NCI-H2227 treated with DMSO at 0.1 percent for 48 hours (cell line): ENCODE data around the gene RBMS3.
"Not testable (repeated sequence)": the region's sequence is repeated elsewhere in the genome, so short reads cannot be mapped to it uniquely, and the experiment has no call there.

Experiments
- DNase-seq: peaks from one replicate; lab custom pipeline; 2025; lab: John Stamatoyannopoulos, UW

The RBMS3 gene

DNA sequence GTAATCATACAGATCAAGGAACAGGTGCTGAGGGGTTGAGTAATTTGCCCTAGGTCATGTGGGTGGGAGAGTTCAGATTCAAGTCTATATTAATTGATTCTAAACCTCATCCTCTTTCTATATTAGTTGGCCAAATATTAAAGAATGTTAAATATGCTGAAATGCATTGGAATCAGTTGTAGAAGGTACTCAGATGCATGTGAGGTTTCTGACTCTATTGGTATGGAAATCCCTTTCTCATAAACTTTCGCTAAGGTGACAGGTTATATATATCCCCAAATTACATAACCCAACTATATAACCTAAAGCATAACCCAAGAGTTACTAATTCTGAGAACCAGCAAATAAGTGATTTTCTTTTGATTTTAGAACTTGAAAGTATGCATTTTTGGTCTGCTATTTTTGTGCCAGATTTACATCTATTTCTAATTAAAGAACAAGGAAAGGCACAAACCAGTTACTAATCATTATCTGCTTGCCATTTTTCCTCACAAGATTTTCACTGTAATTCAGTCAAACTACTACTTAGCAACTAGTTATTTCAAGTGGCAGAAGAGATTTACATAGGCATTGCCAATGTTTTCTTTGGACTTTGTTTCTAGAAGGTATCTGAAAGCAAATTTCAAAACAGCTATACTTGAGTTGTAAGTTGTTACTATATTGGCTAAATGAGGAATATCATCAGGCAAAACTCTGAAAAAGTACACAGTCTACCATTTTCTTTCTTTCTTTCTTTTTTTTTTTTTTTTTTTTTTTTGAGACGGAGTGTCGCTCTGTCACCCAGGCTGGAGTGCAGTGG is 201.3 kb downstream of the RBMS3 start:
- DNase-seq = no peak

- DNase-seq = no peak
These were observed 203.8 kb downstream of the RBMS3 start for GRCh38 chr3:29484633-29485032.

- no peak for DNase-seq
These were observed 205.2 kb downstream of the RBMS3 start for GRCh38 chr3:29486096-29486495.

DNA sequence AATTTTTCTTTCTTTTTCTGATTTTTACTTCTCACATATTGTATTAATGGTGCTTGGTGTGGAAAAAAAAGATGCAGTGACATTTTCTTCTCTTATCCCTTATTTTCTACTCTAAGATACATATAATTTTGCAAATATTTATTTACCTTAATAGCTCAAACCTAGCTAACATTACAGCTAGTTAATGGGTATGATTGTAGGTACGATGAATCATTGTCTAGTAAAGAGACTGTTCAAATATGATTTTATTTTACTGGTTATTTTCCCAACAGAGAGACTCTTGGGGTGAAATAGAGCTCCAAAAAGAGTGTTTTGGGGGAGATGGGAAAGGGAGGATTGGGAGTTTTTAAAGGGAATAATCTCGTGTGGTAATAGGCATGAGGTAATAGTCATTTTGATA is 206.0 kb downstream of the RBMS3 start:
- no peak for DNase-seq

DNA sequence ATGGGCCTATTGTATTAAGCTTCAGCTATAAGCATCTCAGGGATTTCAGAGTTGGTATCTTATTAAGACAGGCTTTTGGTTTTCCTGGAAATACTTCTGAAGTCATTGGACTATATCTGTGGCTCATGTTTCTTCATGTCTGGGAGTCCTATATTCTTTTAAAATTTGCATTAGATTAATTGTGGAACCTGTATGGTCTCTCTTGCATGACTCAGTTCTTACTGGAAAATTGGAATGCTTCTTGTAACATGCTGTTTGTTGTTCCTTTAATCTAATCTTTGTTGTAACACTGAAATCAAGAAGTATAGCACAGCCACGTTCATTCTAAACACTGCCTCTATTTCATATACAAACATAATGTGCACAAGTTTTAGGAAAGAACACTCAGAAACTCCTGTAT is 208.1 kb downstream of the RBMS3 start:
- no peak for DNase-seq

DNA sequence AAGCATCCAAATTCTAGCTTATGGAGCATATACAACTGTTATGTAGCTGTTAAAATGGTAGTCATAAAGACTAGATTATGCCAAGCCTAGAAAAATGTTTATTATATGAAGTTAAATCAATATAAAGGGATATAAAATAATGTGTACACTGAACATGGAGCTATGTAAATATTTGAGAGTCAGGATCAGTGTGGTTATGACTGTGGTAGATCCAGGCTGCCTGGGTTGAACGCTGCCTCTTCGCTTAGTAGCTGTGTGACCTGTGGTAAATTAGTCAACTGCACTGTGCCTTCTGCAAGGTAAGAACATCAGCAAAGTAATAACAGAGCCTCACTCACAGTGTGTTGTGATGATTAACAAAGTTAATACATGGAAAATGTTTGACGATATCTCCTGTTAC is 212.2 kb downstream of the RBMS3 start:
- no peak for DNase-seq

DNA sequence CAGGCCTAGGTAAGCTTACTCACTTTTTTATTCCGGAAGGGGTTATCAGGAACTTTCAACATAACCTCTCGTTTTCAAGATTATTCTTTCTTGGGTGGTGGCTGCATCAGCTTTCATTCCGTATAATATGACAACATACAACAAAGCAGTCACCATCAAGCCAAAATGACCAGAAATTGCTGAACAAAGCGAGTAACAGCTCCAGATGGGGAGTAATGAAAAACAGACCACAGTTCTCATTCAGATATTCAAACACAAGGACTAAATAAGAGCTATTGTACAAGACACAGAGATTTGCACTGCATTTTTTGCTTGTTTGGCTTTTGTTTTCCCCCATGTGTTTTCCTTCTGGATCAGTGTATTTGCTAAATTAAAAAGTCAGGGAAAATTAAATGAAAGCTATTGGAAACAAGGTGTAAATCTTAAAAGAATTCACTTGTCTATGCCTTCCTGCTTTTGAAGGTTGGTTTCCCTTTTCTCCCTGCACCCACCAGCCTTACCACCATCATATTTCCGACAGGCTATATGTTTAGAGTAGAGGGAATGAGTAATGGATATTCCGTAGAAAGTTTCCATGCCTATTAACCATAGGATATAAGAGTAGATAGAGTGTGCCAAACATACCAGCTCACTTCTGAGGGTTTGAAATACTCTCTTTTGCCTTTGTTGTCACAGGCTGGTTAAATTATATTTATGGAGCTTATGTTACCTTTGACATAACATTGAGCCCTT is 213.6 kb downstream of the RBMS3 start:
- DNase-seq = no peak

- no peak for DNase-seq
These were observed 216.4 kb downstream of the RBMS3 start for GRCh38 chr3:29497282-29497681.

DNA sequence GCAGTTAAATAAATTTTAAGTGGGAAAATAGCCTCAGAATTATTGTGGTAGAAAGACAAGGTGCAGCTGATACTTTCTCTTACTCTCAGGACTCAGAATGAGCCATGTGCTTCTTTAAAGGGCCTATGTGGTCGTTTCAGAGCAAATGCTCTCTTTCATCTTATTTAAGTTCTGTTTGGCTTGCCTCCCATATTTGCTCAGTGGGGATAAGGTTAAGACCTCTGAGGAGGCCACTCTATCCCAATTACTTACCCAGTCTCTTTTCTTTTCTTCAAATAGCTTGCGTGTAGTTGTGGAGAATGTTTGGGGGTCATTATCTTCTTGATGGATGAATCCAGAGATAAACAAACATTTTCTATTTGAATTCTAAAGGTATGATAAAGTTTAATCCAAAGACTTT is 221.9 kb downstream of the RBMS3 start:
- DNase-seq = no peak

DNA sequence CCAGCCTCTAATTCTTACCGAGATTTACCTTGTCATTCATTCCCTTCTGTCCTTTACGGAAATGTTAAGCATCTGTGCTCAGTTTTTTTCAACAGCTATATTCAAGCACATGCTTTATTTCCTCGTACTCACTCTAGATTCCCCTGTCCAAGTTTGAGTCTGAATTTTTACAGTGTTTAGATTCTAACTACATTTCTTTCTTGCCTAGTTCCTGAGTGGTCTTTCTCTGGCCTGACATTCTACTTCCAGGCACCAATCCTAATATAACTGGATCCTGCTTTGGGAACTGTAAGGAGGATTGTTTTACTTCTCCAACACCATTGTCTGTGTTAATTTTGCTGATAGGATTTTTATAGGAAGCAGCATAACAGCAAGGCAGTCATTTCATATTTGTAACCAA is 222.4 kb downstream of the RBMS3 start:
- no peak for DNase-seq

DNA sequence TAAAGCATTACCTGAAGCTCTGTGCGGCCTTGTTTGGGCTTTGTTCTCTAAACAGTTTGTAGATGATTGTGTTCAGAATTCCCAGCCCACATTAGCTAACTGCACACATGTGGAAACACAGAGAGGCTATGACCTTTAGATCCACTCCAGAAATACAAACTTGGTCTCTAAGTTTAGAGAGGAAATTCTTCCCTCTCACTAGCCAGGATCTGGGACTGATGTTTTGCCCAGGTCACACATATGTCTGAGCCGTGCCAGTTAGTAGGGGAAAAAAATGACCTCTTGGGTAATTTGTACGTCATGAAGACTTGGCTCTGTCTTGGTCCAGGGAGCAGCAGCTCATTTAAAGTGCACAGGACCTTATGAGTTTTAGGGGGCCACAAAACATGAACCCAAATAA is 223.1 kb downstream of the RBMS3 start:
- no peak for DNase-seq

DNA sequence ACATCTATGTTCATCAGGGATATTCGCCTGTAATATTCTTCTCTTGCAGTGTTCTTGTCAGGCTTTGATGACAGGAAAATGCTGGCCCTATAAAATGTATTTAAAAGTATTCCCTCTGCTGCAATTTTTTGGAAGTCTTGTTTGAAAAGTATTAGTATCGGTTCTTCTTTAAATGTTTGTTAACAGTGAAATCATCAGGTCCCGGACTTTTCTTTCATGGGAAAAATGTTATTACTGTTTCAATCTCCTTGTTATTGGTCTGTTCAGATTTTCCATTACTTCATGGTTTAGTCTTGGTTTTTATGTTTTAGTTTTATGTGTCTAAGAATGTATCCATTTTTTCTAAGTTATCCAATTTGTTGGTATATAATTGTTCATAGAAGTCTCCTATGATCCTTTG is 225.6 kb downstream of the RBMS3 start:
- no peak for DNase-seq

DNA sequence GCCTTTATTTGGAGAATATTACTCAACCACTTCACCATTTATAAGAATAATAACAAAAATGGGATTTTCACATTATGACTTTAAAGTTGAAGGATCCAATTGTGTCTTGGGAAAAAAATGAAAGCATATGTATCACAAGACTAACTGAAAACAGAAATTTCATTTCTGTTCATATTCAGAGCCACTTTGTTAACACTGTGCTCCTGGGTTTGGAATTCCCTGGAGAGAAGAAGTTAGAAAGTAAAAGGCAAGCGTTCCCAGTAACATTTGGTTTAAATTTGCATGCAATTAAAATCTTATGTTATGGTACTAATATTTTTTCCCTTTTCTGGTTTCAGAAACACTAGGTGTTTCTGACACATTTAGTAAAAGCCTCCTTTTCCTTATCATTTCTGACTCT is 230.8 kb downstream of the RBMS3 start:
- DNase-seq = no peak

- DNase-seq = no peak
These were observed 231.8 kb downstream of the RBMS3 start for GRCh38 chr3:29512641-29513040.

- no peak for DNase-seq
These were observed 232.4 kb downstream of the RBMS3 start for GRCh38 chr3:29513236-29513635.

DNA sequence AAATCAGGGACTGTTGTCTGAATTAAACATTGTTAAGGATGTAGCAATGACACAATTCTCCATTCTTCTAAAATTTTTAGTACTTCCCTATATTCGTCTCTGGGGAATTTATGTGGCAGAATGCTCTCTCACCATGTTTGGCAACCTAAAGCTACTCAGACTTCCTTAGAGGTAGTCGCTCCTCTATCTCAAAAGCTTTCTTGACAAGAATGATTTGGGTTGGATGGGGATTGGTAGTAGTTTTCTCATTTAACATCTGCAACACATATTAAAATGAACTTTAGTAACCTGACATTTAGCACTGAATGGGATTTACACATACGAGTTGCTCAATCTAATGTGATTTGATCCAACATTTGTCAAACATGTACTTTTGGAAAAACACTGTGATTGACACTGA is 233.3 kb downstream of the RBMS3 start:
- no peak for DNase-seq

DNA sequence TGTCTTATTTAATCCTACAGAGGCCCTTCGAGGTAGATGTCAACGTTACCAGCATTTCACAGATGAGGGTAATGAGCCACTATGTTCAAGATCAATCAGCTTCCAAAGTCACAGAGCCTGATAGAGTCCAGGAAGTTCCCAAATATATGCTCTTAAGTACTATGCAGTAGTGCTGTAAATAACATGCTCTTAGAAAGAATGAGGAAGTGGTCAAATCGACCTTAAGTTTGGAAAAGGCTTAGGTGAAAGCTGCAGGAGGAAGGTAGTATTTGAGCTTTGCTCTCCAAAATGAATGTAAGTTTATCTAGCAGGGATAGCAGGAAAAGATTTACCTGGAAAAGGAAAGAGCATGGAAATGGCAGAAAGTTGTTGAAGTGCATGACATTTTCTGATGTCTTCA is 234.0 kb downstream of the RBMS3 start:
- no peak for DNase-seq

GRCh38 chr3:29515451-29515850 is 234.6 kb downstream of the RBMS3 start:
- DNase-seq = no peak

- DNase-seq = no peak
These were observed 235.3 kb downstream of the RBMS3 start for GRCh38 chr3:29516164-29516563.

- peak; percentile 18 for DNase-seq
These were observed 239.9 kb downstream of the RBMS3 start for GRCh38 chr3:29520764-29521163.

DNA sequence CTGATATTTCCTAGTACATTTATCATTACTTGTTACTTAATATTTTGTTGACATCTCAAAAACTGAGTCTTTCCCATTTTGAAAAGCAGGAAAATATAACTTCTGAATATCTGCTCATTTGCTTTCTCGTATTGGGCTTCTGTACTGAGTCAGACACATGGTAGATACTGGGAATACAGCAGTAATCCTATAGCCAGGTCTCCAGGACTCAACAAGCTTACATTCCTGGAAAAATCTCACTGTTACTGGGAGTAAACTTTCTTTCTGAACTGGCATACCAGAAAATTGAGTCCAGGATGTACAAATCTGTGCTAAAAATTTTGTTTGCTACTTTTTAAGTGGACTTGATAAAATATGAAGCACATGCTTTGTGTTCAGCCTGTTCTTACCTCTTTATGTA is 240.4 kb downstream of the RBMS3 start:
- DNase-seq = no peak

GRCh38 chr3:29521751-29522150 is 240.9 kb downstream of the RBMS3 start:
- DNase-seq = no peak

GRCh38 chr3:29524433-29524832 is 243.6 kb downstream of the RBMS3 start:
- not testable (repeated sequence) for DNase-seq
